ENCODE results near the gene SH3GL2. TPM values are rescaled to one million over a fixed set of nuclear protein-coding genes. Genes with fewer than 3 reads are reported as not detected.
A peak's percentile ranks its signal among the peaks of the same experiment; 100 is the strongest.

SH3GL2 gene
- total and polyA plus RNA-seq, 4 donors: 0.06 to 0.08 TPM; not detected in 2

DNA sequence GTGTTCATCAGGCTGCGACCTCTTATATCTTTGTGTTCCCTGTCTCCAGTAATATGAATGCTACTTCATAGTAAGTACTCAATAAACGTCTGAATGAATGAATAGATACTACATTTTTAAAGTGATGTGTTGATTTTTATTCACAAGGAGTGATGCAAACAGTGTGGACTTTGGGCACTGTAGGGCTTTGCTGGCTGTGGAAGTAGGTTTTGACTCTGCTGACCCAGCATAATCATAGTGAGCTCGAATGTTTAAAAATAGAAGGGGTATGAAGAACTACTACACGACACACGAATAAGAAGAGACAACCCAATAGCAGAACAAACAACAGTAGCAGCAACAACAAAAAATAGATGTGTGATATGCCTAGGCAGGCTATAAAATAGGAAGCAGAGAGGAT is 147.4 kb downstream of the SH3GL2 start:
- H3K27ac ChIP-seq (ENCODE audit: low read depth in 1 of 2, low read length in 2 of 2): peak overlapping the region in 1 of 2 donors; percentile 15
- no peak overlapping the region for H3K4me3 ChIP-seq (ENCODE audit: low read depth in 1 of 3, low read length in 3 of 3)
- TF ChIP-seq ZBTB33 (IDR thresholded peaks at IDR 0.05) (no peak), HNF4G (IDR thresholded peaks at IDR 0.05) (no peak), EGR1 (IDR thresholded peaks at IDR 0.05; ENCODE audit: low read depth in 2 of 2) (no peak), RXRA (IDR thresholded peaks at IDR 0.05) (no peak), HNF4A (conservative IDR thresholded peaks at IDR 0.05) (peak; percentile 61 to 63), NR2F2 (IDR thresholded peaks at IDR 0.05) (no peak), ATF3 (IDR thresholded peaks at IDR 0.05) (no peak)
- TF ChIP-seq, protein P1, sequence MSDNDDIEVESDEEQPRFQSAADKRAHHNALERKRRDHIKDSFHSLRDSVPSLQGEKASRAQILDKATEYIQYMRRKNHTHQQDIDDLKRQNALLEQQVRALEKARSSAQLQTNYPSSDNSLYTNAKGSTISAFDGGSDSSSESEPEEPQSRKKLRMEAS (IDR thresholded peaks at IDR 0.05): no peak
- H3K4me1 ChIP-seq (ENCODE audit: control insufficient read depth in 4 of 4, insufficient read depth in 4 of 4, low read length in 3 of 4): peaks cover 0 to 16% (median 6%) of the 10 kb centered on the region in 4 donors
- no peak for DNase-seq (ENCODE audit: low spot score)
- H3K27me3 ChIP-seq (ENCODE audit: control insufficient read depth in 4 of 4, insufficient read depth in 4 of 4, low read length in 3 of 4): no peaks in the 10 kb centered on the region
- 26% methylated on average over 5 of the region's 5 CpGs for WGBS
- H3K9me3 ChIP-seq (ENCODE audit: control insufficient read depth in 4 of 4, low read length in 3 of 4): peaks cover 0 to 11% (median 3%) of the 10 kb centered on the region in 4 donors
- H3K36me3 ChIP-seq (ENCODE audit: control insufficient read depth in 4 of 4, insufficient read depth in 3 of 4, low read depth in 1 of 4, low read length in 3 of 4): no peaks in the 10 kb centered on the region
- H3K9ac ChIP-seq (ENCODE audit: low read depth in 1 of 2, low read length in 2 of 2): no peak overlapping the region

- Histone ChIP-seq H3K9ac (ENCODE audit: low read depth in 1 of 2, low read length in 2 of 2) (no peak overlapping the region), H3K9me3 (ENCODE audit: control insufficient read depth in 4 of 4, low read length in 3 of 4) (no peaks in the 10 kb centered on the region), H3K36me3 (ENCODE audit: control insufficient read depth in 4 of 4, insufficient read depth in 3 of 4, low read depth in 1 of 4, low read length in 3 of 4) (no peaks in the 10 kb centered on the region), H3K4me1 (ENCODE audit: control insufficient read depth in 4 of 4, insufficient read depth in 4 of 4, low read length in 3 of 4) (peaks cover 0 to 9% (median 4%) of the 10 kb centered on the region in 4 donors), H3K27me3 (ENCODE audit: control insufficient read depth in 4 of 4, insufficient read depth in 4 of 4, low read length in 3 of 4) (no peaks in the 10 kb centered on the region), H3K27ac (ENCODE audit: low read depth in 1 of 2, low read length in 2 of 2) (no peak overlapping the region), H3K4me3 (ENCODE audit: low read depth in 1 of 3, low read length in 3 of 3) (no peak overlapping the region)
- TF ChIP-seq GABPA (IDR thresholded peaks at IDR 0.05 in 1 of 2, conservative IDR thresholded peaks at IDR 0.05 in 1 of 2): no peak
- TF ChIP-seq CTCF (IDR thresholded peaks at IDR 0.05; ENCODE audit: low read depth, low read length, missing input control): no peak
- TF ChIP-seq, protein P1 (IDR thresholded peaks at IDR 0.05): no peak
- no peak for TF ChIP-seq HNF4A (conservative IDR thresholded peaks at IDR 0.05)
- no peak for TF ChIP-seq REST (IDR thresholded peaks at IDR 0.05)
- no peak for TF ChIP-seq JUND (IDR thresholded peaks at IDR 0.05)
- TF ChIP-seq ZBTB33 (IDR thresholded peaks at IDR 0.05): no peak
- no peak for TF ChIP-seq NR2F2 (IDR thresholded peaks at IDR 0.05)
- TF ChIP-seq YY1 (IDR thresholded peaks at IDR 0.05): no peak
- TF ChIP-seq HNF4G (IDR thresholded peaks at IDR 0.05): no peak
- TF ChIP-seq SP1 (IDR thresholded peaks at IDR 0.05): no peak
- TF ChIP-seq EGR1 (IDR thresholded peaks at IDR 0.05; ENCODE audit: low read depth in 2 of 2): no peak
- TF ChIP-seq RAD21 (IDR thresholded peaks at IDR 0.05): no peak
- TF ChIP-seq RXRA (IDR thresholded peaks at IDR 0.05): no peak
- no peak for TF ChIP-seq ATF3 (IDR thresholded peaks at IDR 0.05)
- no peak for TF ChIP-seq FOXA1 (IDR thresholded peaks at IDR 0.05)
- no peak for TF ChIP-seq FOXA2 (IDR thresholded peaks at IDR 0.05)
- WGBS: 78% methylated on average over 7 of the region's 7 CpGs
- DNase-seq (ENCODE audit: low spot score): no peak
Measured at GRCh38 chr9:17730899-17731298, 152.0 kb downstream of the SH3GL2 start.

Data from liver (tissue), 9 donors.